Epithelial cell of proximal tubule (primary cell): ENCODE results near the gene DPEP2. TPM values are rescaled to one million over a fixed set of nuclear protein-coding genes. Genes with fewer than 3 reads are reported as not detected.

Experiments used
- DNase-seq: peaks from one replicate; pipeline ENCODE4 v3.0.0-alpha.2; 2011; ENCODE audit warnings: low read depth
- H3K4me3 ChIP-seq: 2 replicates; pipeline ENCODE4 v1.5.1; 2011; ENCODE audit warnings: low read depth, mild to moderate bottlenecking, low read length
- CTCF ChIP-seq: conservative IDR thresholded peaks from 2 replicates; pipeline ENCODE4 v1.5.1; 2012; ENCODE audit warnings: low read depth, mild to moderate bottlenecking, low read length
- total RNA-seq: library from RNA; depleted of rRNA; stranded (reverse); fragments of >200 nt; gene quantifications from 2 replicates; pipeline ENCODE4 v1.2.3, GENCODE V29; 2015

Gene DPEP2
- total RNA-seq, 1 donor from 2014 or later, result not detected

- TF ChIP-seq CTCF, result no peak
- DNase-seq, result no peak
- H3K4me3 ChIP-seq, result no peak overlapping the region
These were observed 28.2 kb downstream of the DPEP2 start for GRCh38 chr16:67971111-67971510.

GRCh38 chr16:67969254-67970039 lies 29.8 kb downstream of the DPEP2 start:
- H3K4me3 ChIP-seq, result peak overlapping the region; percentile 72
- no peak for TF ChIP-seq CTCF
- DNase-seq, result no peak

- no peak for TF ChIP-seq CTCF
- DNase-seq, result no peak
- peak within 1 kb of the TSS; percentile 72 for H3K4me3 ChIP-seq
These were observed 30.7 kb downstream of the DPEP2 start, which contains the start of gene SLC12A4 for GRCh38 chr16:67968400-67969253. Gene SLC12A4, minus strand, starts transcription at chr16:67968637. Its CDS starts 84 bp downstream, at chr16:67968553.

- peak overlapping the region; percentile 72 for H3K4me3 ChIP-seq
- no peak for DNase-seq
- TF ChIP-seq CTCF, result no peak
These were observed 31.3 kb downstream of the DPEP2 start for GRCh38 chr16:67967958-67968399.

- peak overlapping the region; percentile 72 for H3K4me3 ChIP-seq
- DNase-seq, result no peak
- no peak for TF ChIP-seq CTCF
These were observed 31.9 kb downstream of the DPEP2 start for GRCh38 chr16:67967183-67967957.

- no peak for DNase-seq
- peak overlapping the region; percentile 72 for H3K4me3 ChIP-seq
- TF ChIP-seq CTCF, result no peak
These were observed 32.6 kb downstream of the DPEP2 start for GRCh38 chr16:67966549-67967182.
